ENCODE results near the gene POP4.

The POP4 gene

GRCh38 chr19:29574510-29574909 lies 31.6 kb upstream of the POP4 start:
- Histone ChIP-seq H2AFZ (ENCODE audit: low read length) (no peak overlapping the region), H3K4me1 (ENCODE audit: insufficient read depth, low read length, severe bottlenecking) (no peaks in the 10 kb centered on the region), H3K36me3 (ENCODE audit: insufficient read depth, low read length) (no peaks in the 10 kb centered on the region), H3K27ac (ENCODE audit: low read depth, low read length, poor library complexity, severe bottlenecking) (no peak overlapping the region), H3K9me3 (ENCODE audit: low read length) (no peaks in the 10 kb centered on the region), H3K27me3 (ENCODE audit: insufficient read depth, low read length) (peaks cover 4% of the 10 kb centered on the region; the same call in 1 of the 2 replicates), H3K9me2 (ENCODE audit: low read depth, low read length) (no peaks in the 10 kb centered on the region), H3K79me2 (ENCODE audit: insufficient read depth, low read length) (no peaks in the 10 kb centered on the region), H3K4me3 (ENCODE audit: low read depth, low read length, poor library complexity, severe bottlenecking) (no peak overlapping the region), H3K9ac (ENCODE audit: low read length) (no peak overlapping the region), H3K4me2 (ENCODE audit: low read length) (no peak overlapping the region), H4K20me1 (ENCODE audit: insufficient read depth, low read length) (no peaks in the 10 kb centered on the region), H3F3A (ENCODE audit: insufficient read depth, low read length) (no peaks in the 10 kb centered on the region)
- TF ChIP-seq EZH2 (IDR thresholded peaks at IDR 0.05; ENCODE audit: borderline replicate concordance, low read length) (no peak), CTCF (IDR thresholded peaks at IDR 0.05; ENCODE audit: low read length) (no peak)

GRCh38 chr19:29576046-29576606 lies 30.0 kb upstream of the POP4 start:
- Histone ChIP-seq H2AFZ (ENCODE audit: low read length) (no peak overlapping the region), H3K27me3 (ENCODE audit: insufficient read depth, low read length) (peaks cover 4% of the 10 kb centered on the region; the same call in 1 of the 2 replicates), H3K4me2 (ENCODE audit: low read length) (no peak overlapping the region), H3K79me2 (ENCODE audit: insufficient read depth, low read length) (no peaks in the 10 kb centered on the region), H3K9ac (ENCODE audit: low read length) (no peak overlapping the region), H3K9me2 (ENCODE audit: low read depth, low read length) (no peaks in the 10 kb centered on the region), H3K27ac (ENCODE audit: low read depth, low read length, poor library complexity, severe bottlenecking) (no peak overlapping the region), H3K36me3 (ENCODE audit: insufficient read depth, low read length) (no peaks in the 10 kb centered on the region), H3K4me3 (ENCODE audit: low read depth, low read length, poor library complexity, severe bottlenecking) (no peak overlapping the region), H3K9me3 (ENCODE audit: low read length) (no peaks in the 10 kb centered on the region), H4K20me1 (ENCODE audit: insufficient read depth, low read length) (no peaks in the 10 kb centered on the region), H3F3A (ENCODE audit: insufficient read depth, low read length) (no peaks in the 10 kb centered on the region), H3K4me1 (ENCODE audit: insufficient read depth, low read length, severe bottlenecking) (no peaks in the 10 kb centered on the region)
- TF ChIP-seq CTCF (IDR thresholded peaks at IDR 0.05; ENCODE audit: low read length): no peak
- TF ChIP-seq EZH2 (IDR thresholded peaks at IDR 0.05; ENCODE audit: borderline replicate concordance, low read length): no peak

- Histone ChIP-seq H3K4me3 (ENCODE audit: low read depth, low read length, poor library complexity, severe bottlenecking) (no peak overlapping the region), H3K9ac (ENCODE audit: low read length) (no peak overlapping the region), H3K9me2 (ENCODE audit: low read depth, low read length) (no peaks in the 10 kb centered on the region), H3K36me3 (ENCODE audit: insufficient read depth, low read length) (no peaks in the 10 kb centered on the region), H3K27ac (ENCODE audit: low read depth, low read length, poor library complexity, severe bottlenecking) (no peak overlapping the region), H3K27me3 (ENCODE audit: insufficient read depth, low read length) (no peaks in the 10 kb centered on the region; the same call in 1 of the 2 replicates), H3K79me2 (ENCODE audit: insufficient read depth, low read length) (no peaks in the 10 kb centered on the region), H3K4me2 (ENCODE audit: low read length) (no peak overlapping the region), H3K4me1 (ENCODE audit: insufficient read depth, low read length, severe bottlenecking) (no peaks in the 10 kb centered on the region), H3F3A (ENCODE audit: insufficient read depth, low read length) (no peaks in the 10 kb centered on the region), H3K9me3 (ENCODE audit: low read length) (no peaks in the 10 kb centered on the region), H4K20me1 (ENCODE audit: insufficient read depth, low read length) (no peaks in the 10 kb centered on the region), H2AFZ (ENCODE audit: low read length) (no peak overlapping the region)
- TF ChIP-seq CTCF (IDR thresholded peaks at IDR 0.05; ENCODE audit: low read length) (no peak), EZH2 (IDR thresholded peaks at IDR 0.05; ENCODE audit: borderline replicate concordance, low read length) (no peak)
Measured at GRCh38 chr19:29576761-29577648, 29.1 kb upstream of the POP4 start.
